RPMI8226 (cell line): ENCODE results near the gene CFAP53.

Source experiments
- DNase-seq: peaks from one replicate; pipeline ENCODE4 v3.0.0-alpha.2; 2015

Gene CFAP53

GRCh38 chr18:50192995-50193795 is 73.1 kb downstream of the CFAP53 start:
- DNase-seq = no peak

DNA sequence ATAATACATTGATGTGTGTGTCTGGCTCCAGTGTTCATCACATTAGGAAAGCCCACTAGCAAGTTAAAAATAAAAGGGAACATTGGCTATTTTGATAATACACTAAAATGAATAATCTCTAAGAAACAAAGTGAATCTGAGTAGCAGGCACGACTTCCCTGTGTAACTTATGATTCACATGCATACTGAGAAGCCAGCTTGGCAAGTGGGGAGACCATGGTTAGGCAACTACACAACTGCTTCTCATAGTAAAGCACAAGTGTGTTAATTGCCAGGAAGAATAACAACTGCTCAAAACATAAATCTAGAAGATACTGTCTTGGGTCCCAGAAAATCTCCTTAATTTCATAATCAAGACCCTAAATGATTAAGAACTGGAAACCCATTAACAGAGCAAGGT is 75.4 kb downstream of the CFAP53 start:
- no peak for DNase-seq

- no peak for DNase-seq
Observed at GRCh38 chr18:50190236-50190635, 76.1 kb downstream of the CFAP53 start.

DNA sequence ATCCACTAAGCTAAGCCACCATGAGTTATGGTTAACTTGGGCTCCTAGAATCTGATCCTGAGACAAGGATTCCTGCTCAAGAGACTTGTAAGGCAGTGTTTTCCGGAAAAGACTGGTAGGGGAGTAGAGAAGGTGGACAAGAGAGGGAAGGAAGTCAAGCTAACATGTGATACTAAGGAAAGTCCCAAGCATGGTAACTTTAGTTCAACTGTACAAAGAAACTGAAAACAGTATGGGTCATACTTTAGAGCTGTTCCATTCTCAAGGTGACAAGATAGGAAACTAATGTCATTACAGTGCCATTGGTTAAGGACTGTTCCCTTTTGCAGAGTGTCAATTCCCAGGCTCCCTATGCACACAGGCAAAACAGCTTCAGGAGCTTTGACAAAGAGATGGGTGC is 77.1 kb downstream of the CFAP53 start:
- no peak for DNase-seq

DNA sequence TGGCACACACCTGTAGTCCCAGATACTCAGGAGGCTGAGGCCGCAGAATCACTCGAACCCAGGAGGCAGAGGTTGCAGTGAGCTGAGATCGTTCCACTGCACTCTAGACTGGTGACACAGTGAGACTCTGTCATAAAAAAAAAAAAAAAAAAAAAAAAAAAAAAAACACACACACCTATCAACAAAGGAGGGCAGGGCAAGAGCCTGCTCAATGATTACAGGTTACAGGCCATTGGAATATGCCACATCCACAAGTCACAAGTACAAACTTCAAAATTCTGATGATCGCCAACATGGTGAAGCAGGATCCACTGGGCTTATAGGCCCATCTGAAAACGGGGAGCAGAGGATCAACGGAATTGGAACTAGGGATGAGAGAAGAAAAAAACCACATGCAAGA is 77.6 kb downstream of the CFAP53 start:
- DNase-seq = no peak

DNA sequence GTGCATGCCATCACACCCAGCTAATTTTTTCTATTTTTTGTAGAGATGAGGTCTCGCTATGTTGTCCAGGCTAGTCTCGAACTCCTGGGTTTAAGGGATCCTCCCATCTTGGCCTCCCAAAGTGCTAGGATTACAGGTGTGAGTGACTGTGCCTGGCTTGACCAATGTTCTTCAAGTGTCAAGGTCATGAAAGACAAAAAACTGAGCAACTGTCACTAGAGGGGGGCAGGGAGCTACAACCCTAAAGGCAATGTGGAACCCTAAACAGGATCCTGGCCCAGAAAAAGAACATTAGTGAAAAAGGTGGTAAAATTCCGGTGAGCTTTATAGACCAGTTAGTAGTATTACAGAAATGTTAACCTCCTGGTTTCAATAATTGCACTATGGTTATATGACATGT is 78.6 kb downstream of the CFAP53 start:
- no peak for DNase-seq

- no peak for DNase-seq
Observed at GRCh38 chr18:50186385-50186784, 79.9 kb downstream of the CFAP53 start.

GRCh38 chr18:50183556-50183955 is 82.7 kb downstream of the CFAP53 start:
- DNase-seq = no peak

DNA sequence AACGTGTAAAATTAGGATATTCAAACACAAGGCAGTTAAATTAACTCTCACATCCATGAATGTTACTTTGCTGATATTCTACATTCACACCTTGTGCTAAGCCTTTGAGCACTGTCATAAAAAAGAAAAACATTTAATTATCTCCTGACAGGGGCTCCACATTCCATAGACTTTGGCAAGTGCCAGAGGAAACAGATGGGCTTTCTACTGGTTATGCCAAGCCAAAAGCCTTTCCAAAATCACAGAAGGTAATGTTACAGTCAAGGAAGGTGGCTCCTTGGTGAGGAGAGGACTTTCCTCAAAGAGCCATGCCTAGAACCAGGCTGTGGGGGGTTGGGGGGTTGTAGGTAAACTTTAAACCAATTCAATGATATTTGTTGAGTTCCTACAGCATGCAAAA is 83.8 kb downstream of the CFAP53 start:
- DNase-seq = no peak

- DNase-seq = no peak
Observed at GRCh38 chr18:50181590-50181989, 84.7 kb downstream of the CFAP53 start.

- no peak for DNase-seq
Observed at GRCh38 chr18:50179465-50179864, 86.8 kb downstream of the CFAP53 start.

DNA sequence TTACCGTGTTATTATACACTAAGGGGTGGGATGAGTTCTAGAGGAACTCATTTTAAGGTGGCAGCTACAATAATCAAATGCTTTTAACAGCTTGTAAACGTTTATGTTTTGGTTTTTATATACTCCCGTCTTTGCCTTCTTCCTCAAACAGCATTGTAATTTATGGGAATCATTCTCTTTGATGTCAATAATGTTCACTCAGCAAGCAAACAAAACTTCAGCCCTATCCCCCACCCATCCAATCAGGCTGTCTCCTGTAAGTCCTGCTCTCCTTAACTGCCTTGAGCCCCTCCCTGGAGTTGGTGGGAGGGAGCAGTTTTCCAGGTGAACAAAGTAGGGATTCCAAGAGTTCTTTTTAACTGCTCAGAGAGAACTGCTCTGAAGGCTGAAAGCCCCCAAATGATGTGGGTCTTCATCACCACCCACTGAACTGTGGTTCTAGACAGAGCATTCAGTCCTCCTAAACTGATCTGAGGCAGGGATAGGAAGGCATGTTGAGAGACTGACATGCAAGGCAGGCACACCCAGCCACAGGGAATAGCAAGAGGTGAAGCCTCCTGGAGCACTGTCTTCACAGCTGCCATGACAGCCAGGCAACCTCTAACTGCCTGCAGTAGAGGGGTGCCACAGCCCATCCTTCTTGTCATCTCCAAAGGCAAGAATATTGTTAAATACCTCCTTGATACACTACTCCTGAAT is 88.9 kb downstream of the CFAP53 start:
- DNase-seq = no peak
